Smooth muscle cell (in vitro differentiated cells): ENCODE data around the gene RNF2. TPM values are rescaled to one million over a fixed set of nuclear protein-coding genes. Genes with fewer than 3 reads are reported as not detected.
A peak's percentile ranks its signal among the peaks of the same experiment; 100 is the strongest.

Source experiments
- DNase-seq: peaks from one replicate; lab custom pipeline; 2025; ENCODE audit not compliant: unreplicated experiment; lab: John Stamatoyannopoulos, UW
- H2AFZ ChIP-seq: fragments of 200-600 bp; sonication (generic); 2 replicates; pipeline ENCODE4 v1.6.0; 2016; ENCODE audit warnings: antibody characterized with exemption, low read depth, mild to moderate bottlenecking
- H3F3A ChIP-seq: fragments of 200-600 bp; sonication (generic); 2 replicates; pipeline ENCODE4 v1.6.0; 2017; ENCODE audit warnings: antibody characterized with exemption, low read depth
- H3K27ac ChIP-seq: fragments of 200-600 bp; sonication (generic); 2 replicates; pipeline ENCODE4 v1.5.1; 2016; ENCODE audit warnings: low read depth, mild to moderate bottlenecking
- H3K27me3 ChIP-seq: fragments of 200-600 bp; sonication (generic); 2 replicates; pipeline ENCODE4 v1.6.1; 2016; ENCODE audit warnings: low read depth, mild to moderate bottlenecking
- H3K36me3 ChIP-seq: fragments of 200-600 bp; sonication (generic); 2 replicates; pipeline ENCODE4 v1.5.1; 2016; ENCODE audit warnings: low read depth
- H3K4me1 ChIP-seq: fragments of 200-600 bp; sonication (generic); 2 replicates; pipeline ENCODE4 v1.5.1; 2016; ENCODE audit warnings: low read depth
- H3K4me2 ChIP-seq: fragments of 200-600 bp; sonication (generic); 2 replicates; pipeline ENCODE4 v1.6.0; 2016; ENCODE audit warnings: mild to moderate bottlenecking
- H3K4me3 ChIP-seq: fragments of 200-600 bp; sonication (generic); 2 replicates; pipeline ENCODE4 v1.5.1; 2016; ENCODE audit warnings: mild to moderate bottlenecking
- H3K79me2 ChIP-seq: fragments of 200-600 bp; sonication (generic); 2 replicates; pipeline ENCODE4 v1.6.0; 2016; ENCODE audit warnings: low read depth, mild to moderate bottlenecking
- H3K9ac ChIP-seq: fragments of 200-600 bp; sonication (generic); 2 replicates; pipeline ENCODE4 v1.6.0; 2016; ENCODE audit warnings: low read depth
- H3K9me3 ChIP-seq: fragments of 200-600 bp; sonication (generic); replicated peaks from 2 replicates; pipeline ENCODE4 v1.5.1; 2016; ENCODE audit warnings: low read depth
- H4K20me1 ChIP-seq: fragments of 200-600 bp; sonication (generic); 2 replicates; pipeline ENCODE4 v1.6.0; 2016; ENCODE audit warnings: low read depth
- CTCF ChIP-seq: fragments of 200-600 bp; sonication (generic); IDR thresholded peaks from 2 replicates; pipeline ENCODE4 v1.5.1; 2017; ENCODE audit warnings: borderline replicate concordance, mild to moderate bottlenecking, antibody characterized with exemption; ENCODE audit not compliant: insufficient read depth, poor library complexity, severe bottlenecking
- WGBS: methylation state at CpG from one replicate; pipeline ENCODE4 v1.1.7; 2016; ENCODE audit warnings: low lambda C conversion rate; 5-methylcytosine and 5-hydroxymethylcytosine counted together
- polyA plus RNA-seq: library from polyadenylated mRNA; unstranded; fragments of >200 nt; fragmentation: Nextera tagmentation; extraction: Ambion mirVana; gene quantifications from 2 replicates; pipeline ENCODE4 v1.2.1, GENCODE V29; 2016
- total RNA-seq: library from RNA; depleted of rRNA; stranded (reverse); fragments of >200 nt; gene quantifications from 2 replicates; pipeline ENCODE4 v1.2.3, GENCODE V29; 2014

RNF2 gene
- total and polyA plus RNA-seq, 2 experiments from 2014 or later: 34.6 to 41.2 TPM

- Histone ChIP-seq H3K9ac (no peak overlapping the region), H3K27me3 (no peaks in the 10 kb centered on the region), H3F3A (peaks cover 17% of the 10 kb centered on the region), H3K9me3 (peaks cover 5% of the 10 kb centered on the region), H3K4me1 (no peaks in the 10 kb centered on the region), H3K36me3 (no peaks in the 10 kb centered on the region), H3K4me3 (no peak overlapping the region), H3K79me2 (peaks cover 2% of the 10 kb centered on the region), H2AFZ (no peak overlapping the region), H3K4me2 (no peak overlapping the region), H3K27ac (peak overlapping the region; percentile 49), H4K20me1 (no peaks in the 10 kb centered on the region)
- TF ChIP-seq CTCF: no peak
- DNase-seq: no peak
- 40% methylated on average over 3 of the region's 3 CpGs for WGBS
Measured at GRCh38 chr1:185105121-185105520, 59.8 kb downstream of the RNF2 start.

GRCh38 chr1:185108321-185108720, 63.0 kb downstream of the RNF2 start:
- Histone ChIP-seq H3K4me2 (no peak overlapping the region), H3K27ac (no peak overlapping the region), H3K4me3 (no peak overlapping the region), H3F3A (peaks cover 10% of the 10 kb centered on the region), H3K36me3 (no peaks in the 10 kb centered on the region), H3K27me3 (no peaks in the 10 kb centered on the region), H3K79me2 (no peaks in the 10 kb centered on the region), H3K4me1 (no peaks in the 10 kb centered on the region), H3K9me3 (peaks cover 5% of the 10 kb centered on the region), H3K9ac (no peak overlapping the region), H2AFZ (no peak overlapping the region), H4K20me1 (no peaks in the 10 kb centered on the region)
- no peak for DNase-seq
- TF ChIP-seq CTCF: no peak

GRCh38 chr1:185110145-185110544, 64.8 kb downstream of the RNF2 start:
- H3K9me3 ChIP-seq: peaks cover 5% of the 10 kb centered on the region
- no peaks in the 10 kb centered on the region for H3K4me1 ChIP-seq
- no peaks in the 10 kb centered on the region for H3K36me3 ChIP-seq
- H3K4me3 ChIP-seq: no peak overlapping the region
- H3K27ac ChIP-seq: no peak overlapping the region
- H2AFZ ChIP-seq: no peak overlapping the region
- H3K9ac ChIP-seq: no peak overlapping the region
- no peak for TF ChIP-seq CTCF
- DNase-seq: no peak
- no peaks in the 10 kb centered on the region for H3K79me2 ChIP-seq
- H4K20me1 ChIP-seq: no peaks in the 10 kb centered on the region
- no peaks in the 10 kb centered on the region for H3K27me3 ChIP-seq
- H3F3A ChIP-seq: no peaks in the 10 kb centered on the region
- H3K4me2 ChIP-seq: no peak overlapping the region

GRCh38 chr1:185111873-185112272, 66.5 kb downstream of the RNF2 start:
- Histone ChIP-seq H3F3A (no peaks in the 10 kb centered on the region), H3K4me1 (no peaks in the 10 kb centered on the region), H3K9ac (no peak overlapping the region), H3K36me3 (no peaks in the 10 kb centered on the region), H3K9me3 (peaks cover 5% of the 10 kb centered on the region), H3K27ac (no peak overlapping the region), H3K27me3 (no peaks in the 10 kb centered on the region), H3K4me3 (no peak overlapping the region), H2AFZ (no peak overlapping the region), H3K79me2 (no peaks in the 10 kb centered on the region), H4K20me1 (no peaks in the 10 kb centered on the region), H3K4me2 (no peak overlapping the region)
- DNase-seq: no peak
- TF ChIP-seq CTCF: no peak
